ENCODE data around the gene RNF44. TPM values are rescaled to one million over a fixed set of nuclear protein-coding genes. Genes with fewer than 3 reads are reported as not detected.

Gene RNF44
- total RNA-seq, 1 experiment from 2014 or later, result 58.4 TPM

DNA sequence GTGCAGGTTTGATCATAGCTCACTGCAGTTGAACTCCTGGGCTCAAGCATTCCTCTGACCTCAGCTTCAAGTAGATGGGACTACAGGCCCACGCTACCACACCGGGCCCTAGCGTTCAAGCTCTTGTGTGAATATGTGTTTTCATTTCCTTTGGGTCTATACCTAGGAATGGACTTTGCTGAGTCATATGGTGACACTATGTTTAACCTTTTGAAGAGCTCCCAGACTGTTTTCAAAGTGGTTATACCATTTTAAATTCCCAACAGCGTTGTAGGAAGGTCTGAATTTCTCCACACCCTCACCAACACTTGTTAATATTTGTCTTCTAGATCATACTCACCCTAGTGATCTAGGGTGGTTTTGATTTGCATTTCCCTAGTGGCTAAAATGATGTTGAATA lies 55.5 kb downstream of the RNF44 start:
- Histone ChIP-seq H3K9me2 (ENCODE audit: insufficient read depth) (no peaks in the 10 kb centered on the region), H3K27ac (ENCODE audit: low read depth, low read length) (no peak overlapping the region; the same call in 1 of the 2 replicates), H3K79me2 (ENCODE audit: insufficient read depth, low read length) (peaks cover 77% of the 10 kb centered on the region), H3K9me3 (ENCODE audit: control insufficient read depth in 1 of 2, insufficient read depth in 1 of 2, low read depth in 1 of 2, low read length in 2 of 2) (no peaks in the 10 kb centered on the region), H3K9ac (ENCODE audit: low read length) (no peak overlapping the region), H3K4me3 (replicated peaks in 1 of 2; ENCODE audit: low read depth in 1 of 2, low read length in 2 of 2) (no peak overlapping the region), H3K27me3 (ENCODE audit: insufficient read depth, low read length) (no peaks in the 10 kb centered on the region), H3K4me1 (ENCODE audit: control insufficient read depth in 1 of 2, insufficient read depth in 2 of 2, low read length in 2 of 2) (peaks cover 0 to 8% of the 10 kb centered on the region in 2 experiments; a peak in 1 of 4 replicates), H3K36me3 (ENCODE audit: control insufficient read depth in 1 of 2, insufficient read depth in 2 of 2, low read length in 2 of 2) (peaks cover 8 to 22% of the 10 kb centered on the region in 2 experiments; a peak in 2 of 4 replicates), H4K20me1 (ENCODE audit: insufficient read depth) (peaks cover 6% of the 10 kb centered on the region; the same call in 1 of the 2 replicates), H2AFZ (ENCODE audit: low read depth, low read length, poor library complexity, severe bottlenecking) (no peak overlapping the region), H3K4me2 (ENCODE audit: low read length) (no peak overlapping the region)
- peak; percentile 40; the same call in 1 of the 2 replicates for ATAC-seq
- POLR2A ChIA-PET, result no interaction called here
- intact Hi-C loops (cut with micrococcal nuclease), result no loop called here
- DNase-seq (ENCODE audit: low read depth, low spot score), result no peak
- BruUV-seq (replicated peaks), result no TSS peak
- CTCF ChIA-PET, result no interaction called here
- RAD21 ChIA-PET (ENCODE audit: low non-redundant PET in 1 of 2, low total read pairs in 2 of 2, uncharacterized antibody in 2 of 2, unreplicated experiment in 2 of 2), result no interaction called here
- TF ChIP-seq, protein P1, sequence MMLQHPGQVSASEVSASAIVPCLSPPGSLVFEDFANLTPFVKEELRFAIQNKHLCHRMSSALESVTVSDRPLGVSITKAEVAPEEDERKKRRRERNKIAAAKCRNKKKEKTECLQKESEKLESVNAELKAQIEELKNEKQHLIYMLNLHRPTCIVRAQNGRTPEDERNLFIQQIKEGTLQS (IDR thresholded peaks at IDR 0.05), result no peak
- TF ChIP-seq RAD21 (IDR thresholded peaks at IDR 0.05; ENCODE audit: low read depth) (no peak), ZNF274 (IDR thresholded peaks at IDR 0.05; ENCODE audit: low read depth, low read length) (no peak), ELF1 (IDR thresholded peaks at IDR 0.05; ENCODE audit: borderline replicate concordance, low read depth) (no peak), CBX3 (IDR thresholded peaks at IDR 0.05; ENCODE audit: low read depth) (no peak), EGR1 (IDR thresholded peaks at IDR 0.05; ENCODE audit: low read depth) (no peak), YY1 (IDR thresholded peaks at IDR 0.05; ENCODE audit: extremely low read depth, insufficient replicate concordance, low read depth, low read length) (no peak), SIN3A (IDR thresholded peaks at IDR 0.05; ENCODE audit: low read depth) (no peak), SP1 (IDR thresholded peaks at IDR 0.05; ENCODE audit: low read depth) (no peak), EZH2 (IDR thresholded peaks at IDR 0.05) (no peak), ZFX (IDR thresholded peaks at IDR 0.05) (no peak), ZBTB33 (IDR thresholded peaks at IDR 0.05; ENCODE audit: extremely low read depth, insufficient replicate concordance, low read length) (no peak), EZH2phosphoT487 (IDR thresholded peaks at IDR 0.05; ENCODE audit: borderline replicate concordance) (no peak), FOSL1 (IDR thresholded peaks at IDR 0.05; ENCODE audit: low read depth) (no peak), MAX (IDR thresholded peaks at IDR 0.05) (no peak)
- TF ChIP-seq, protein P2, sequence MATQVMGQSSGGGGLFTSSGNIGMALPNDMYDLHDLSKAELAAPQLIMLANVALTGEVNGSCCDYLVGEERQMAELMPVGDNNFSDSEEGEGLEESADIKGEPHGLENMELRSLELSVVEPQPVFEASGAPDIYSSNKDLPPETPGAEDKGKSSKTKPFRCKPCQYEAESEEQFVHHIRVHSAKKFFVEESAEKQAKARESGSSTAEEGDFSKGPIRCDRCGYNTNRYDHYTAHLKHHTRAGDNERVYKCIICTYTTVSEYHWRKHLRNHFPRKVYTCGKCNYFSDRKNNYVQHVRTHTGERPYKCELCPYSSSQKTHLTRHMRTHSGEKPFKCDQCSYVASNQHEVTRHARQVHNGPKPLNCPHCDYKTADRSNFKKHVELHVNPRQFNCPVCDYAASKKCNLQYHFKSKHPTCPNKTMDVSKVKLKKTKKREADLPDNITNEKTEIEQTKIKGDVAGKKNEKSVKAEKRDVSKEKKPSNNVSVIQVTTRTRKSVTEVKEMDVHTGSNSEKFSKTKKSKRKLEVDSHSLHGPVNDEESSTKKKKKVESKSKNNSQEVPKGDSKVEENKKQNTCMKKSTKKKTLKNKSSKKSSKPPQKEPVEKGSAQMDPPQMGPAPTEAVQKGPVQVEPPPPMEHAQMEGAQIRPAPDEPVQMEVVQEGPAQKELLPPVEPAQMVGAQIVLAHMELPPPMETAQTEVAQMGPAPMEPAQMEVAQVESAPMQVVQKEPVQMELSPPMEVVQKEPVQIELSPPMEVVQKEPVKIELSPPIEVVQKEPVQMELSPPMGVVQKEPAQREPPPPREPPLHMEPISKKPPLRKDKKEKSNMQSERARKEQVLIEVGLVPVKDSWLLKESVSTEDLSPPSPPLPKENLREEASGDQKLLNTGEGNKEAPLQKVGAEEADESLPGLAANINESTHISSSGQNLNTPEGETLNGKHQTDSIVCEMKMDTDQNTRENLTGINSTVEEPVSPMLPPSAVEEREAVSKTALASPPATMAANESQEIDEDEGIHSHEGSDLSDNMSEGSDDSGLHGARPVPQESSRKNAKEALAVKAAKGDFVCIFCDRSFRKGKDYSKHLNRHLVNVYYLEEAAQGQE (IDR thresholded peaks at IDR 0.05; ENCODE audit: low read depth), result no peak
